ENCODE measurements around the gene ART1. TPM values are rescaled to one million over a fixed set of nuclear protein-coding genes. Genes with fewer than 3 reads are reported as not detected.
A peak's percentile ranks its signal among the peaks of the same experiment; 100 is the strongest.
"Not testable (repeated sequence)": the region's sequence is repeated elsewhere in the genome, so short reads cannot be mapped to it uniquely, and the experiment has no call there.

ART1 gene, protein sequence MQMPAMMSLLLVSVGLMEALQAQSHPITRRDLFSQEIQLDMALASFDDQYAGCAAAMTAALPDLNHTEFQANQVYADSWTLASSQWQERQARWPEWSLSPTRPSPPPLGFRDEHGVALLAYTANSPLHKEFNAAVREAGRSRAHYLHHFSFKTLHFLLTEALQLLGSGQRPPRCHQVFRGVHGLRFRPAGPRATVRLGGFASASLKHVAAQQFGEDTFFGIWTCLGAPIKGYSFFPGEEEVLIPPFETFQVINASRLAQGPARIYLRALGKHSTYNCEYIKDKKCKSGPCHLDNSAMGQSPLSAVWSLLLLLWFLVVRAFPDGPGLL
- total RNA-seq (not detected in 2 replicates), polyA plus RNA-seq (not detected in 2 replicates), polyA minus RNA-seq (0.34 TPM in 1 of 2 replicates, not detected in the other), Bru-seq, nascent RNA (percentile 5 among the genes with signal in this experiment), BruChase-seq, experiment 1, labeled RNA remaining after a 6-hour chase (not detected), BruChase-seq, experiment 2, labeled RNA remaining after a 2-hour chase (not detected)
- polyA plus RNA-seq (2011; cell fraction: cytosol; rRNA removed) = not detected in 2 replicates
- not detected in 2 replicates for polyA plus RNA-seq (2011; cell fraction: nucleus; rRNA removed)
- not detected in 2 replicates for polyA plus RNA-seq (2012)
- polyA minus RNA-seq (2011; cell fraction: cytosol; rRNA and poly(A)+ RNA removed) = not detected
- not detected in 2 replicates for polyA minus RNA-seq (2011; cell fraction: nucleus; rRNA and poly(A)+ RNA removed)
- long read RNA-seq = 0 reads

DNA sequence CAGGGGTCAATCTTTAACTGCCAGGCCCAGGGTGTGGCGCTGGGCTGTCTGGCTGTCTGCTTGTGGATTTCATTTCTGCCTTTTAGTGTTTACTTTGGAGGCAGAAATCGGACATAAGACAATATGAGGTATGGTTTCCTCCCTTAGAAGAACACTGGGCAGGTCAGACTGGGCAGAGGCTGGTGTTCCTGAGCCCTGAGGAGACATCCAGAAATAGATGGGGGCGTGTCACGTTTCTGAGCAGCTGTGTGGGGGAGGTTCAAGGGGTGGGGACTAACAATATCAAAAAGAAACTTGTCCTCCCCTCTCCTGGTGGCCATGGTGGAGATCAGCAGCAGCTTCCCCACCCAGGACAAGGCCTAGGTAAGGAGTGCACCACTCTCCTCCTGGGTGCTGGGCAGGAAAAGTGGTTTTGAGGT is at the start of gene ART1:
TSS of gene ART1 (plus strand) at position 312 of the 419 bp plus-strand sequence. CDS start 14,086 bp downstream, outside the sequence.
- no peaks in the 10 kb centered on the region for H3K9me3 ChIP-seq (replicated peaks; ENCODE audit: control insufficient read depth, insufficient read depth, low read length)
- no peaks in the 10 kb centered on the region for H3K9me1 ChIP-seq (replicated peaks; ENCODE audit: control insufficient read depth, extremely low read depth, insufficient read depth, low read length)
- intact Hi-C loops (cut with micrococcal nuclease) = loop anchor here (10.0 kb wide), 1 partner anchor 710 kb away; no protein-coding TSS in a partner anchor
- TF ChIP-seq POLR2AphosphoS5 (IDR thresholded peaks at IDR 0.05; ENCODE audit: insufficient read depth, low read depth, low read length) (no peak), MYC (IDR thresholded peaks at IDR 0.05; ENCODE audit: low read depth, low read length) (no peak), CTCF (IDR thresholded peaks at IDR 0.05; ENCODE audit: extremely low read depth in 1 of 2, insufficient read depth in 1 of 2, low read depth in 1 of 2, low read length in 2 of 2) (no peak), MAX (IDR thresholded peaks at IDR 0.05; ENCODE audit: insufficient read depth, insufficient read length) (no peak), POLR2A (IDR thresholded peaks at IDR 0.05; ENCODE audit: low read depth, low read length) (no peak), GATA2 (IDR thresholded peaks at IDR 0.05; ENCODE audit: insufficient read depth, insufficient read length, low read depth, low read length) (no peak), FOS (IDR thresholded peaks at IDR 0.05; ENCODE audit: borderline replicate concordance, insufficient read depth, low read length) (no peak), JUN (IDR thresholded peaks at IDR 0.05; ENCODE audit: borderline replicate concordance, insufficient read depth, insufficient read length, low read depth) (no peak), EZH2 (IDR thresholded peaks at IDR 0.05; ENCODE audit: borderline replicate concordance, low read depth, low read length, severe bottlenecking) (no peak)
- POLR2A ChIA-PET = no interaction called here
- peaks cover 4% of the 10 kb centered on the region in 2 experiments for H3K27me3 ChIP-seq (ENCODE audit: control insufficient read depth in 2 of 2, insufficient read depth in 2 of 2, low read length in 2 of 2)
- dilution Hi-C loops (cut with MboI; ENCODE audit: extremely low pct_ligation_motif_present, low sequenced_read_pairs) = no loop called here
- DNase-seq (ENCODE audit: low read depth, low spot score) = no peak
- CTCF ChIA-PET = no interaction called here
- no peaks in the 10 kb centered on the region for H3K36me3 ChIP-seq (ENCODE audit: control insufficient read depth in 2 of 2, extremely low read depth in 1 of 2, insufficient read depth in 2 of 2, low read length in 2 of 2)
- no peaks in the 10 kb centered on the region for H3K79me2 ChIP-seq (ENCODE audit: control insufficient read depth, insufficient read depth, low read length)
- H3K4me1 ChIP-seq (ENCODE audit: control insufficient read depth, extremely low read depth, insufficient read depth, low read length) = peaks cover 5% of the 10 kb centered on the region
- BruUV-seq (replicated peaks) = no TSS peak
- FAIRE-seq = no peak
- H3K4me2 ChIP-seq (ENCODE audit: insufficient read depth, low read length) = no peak within 1 kb of the TSS
- no peaks in the 10 kb centered on the region for H4K20me1 ChIP-seq (replicated peaks; ENCODE audit: control insufficient read depth, extremely low read depth, insufficient read depth, low read length)
- H3K4me3 ChIP-seq (replicated peaks in 1 of 3; ENCODE audit: insufficient read depth in 1 of 3, low read depth in 1 of 3, low read length in 3 of 3) = no peak within 1 kb of the TSS
- no peak within 1 kb of the TSS for H2AFZ ChIP-seq (ENCODE audit: low read depth, low read length)
- H3K27ac ChIP-seq (ENCODE audit: insufficient read depth, low read depth, low read length) = no peak within 1 kb of the TSS
- no peak within 1 kb of the TSS for H3K9ac ChIP-seq (replicated peaks; ENCODE audit: extremely low read depth, insufficient read depth, low read length)

GRCh38 chr11:3597743-3598142 is 47.2 kb upstream of the ART1 start:
- FAIRE-seq; H2AFZ ChIP-seq (ENCODE audit: low read depth, low read length); intact Hi-C loops (cut with micrococcal nuclease); H3K9me3 ChIP-seq (replicated peaks; ENCODE audit: control insufficient read depth, insufficient read depth, low read length); H3K79me2 ChIP-seq (ENCODE audit: control insufficient read depth, insufficient read depth, low read length); H3K27ac ChIP-seq (ENCODE audit: insufficient read depth, low read depth, low read length); H3K9ac ChIP-seq (replicated peaks; ENCODE audit: extremely low read depth, insufficient read depth, low read length); H3K4me2 ChIP-seq (ENCODE audit: insufficient read depth, low read length); POLR2A ChIA-PET; H3K4me3 ChIP-seq (replicated peaks in 1 of 3; ENCODE audit: insufficient read depth in 1 of 3, low read depth in 1 of 3, low read length in 3 of 3); H3K9me1 ChIP-seq (replicated peaks; ENCODE audit: control insufficient read depth, extremely low read depth, insufficient read depth, low read length); dilution Hi-C loops (cut with MboI; ENCODE audit: extremely low pct_ligation_motif_present, low sequenced_read_pairs); H3K36me3 ChIP-seq (ENCODE audit: control insufficient read depth in 2 of 2, extremely low read depth in 1 of 2, insufficient read depth in 2 of 2, low read length in 2 of 2); H3K27me3 ChIP-seq (ENCODE audit: control insufficient read depth in 2 of 2, insufficient read depth in 2 of 2, low read length in 2 of 2); H4K20me1 ChIP-seq (replicated peaks; ENCODE audit: control insufficient read depth, extremely low read depth, insufficient read depth, low read length); DNase-seq (ENCODE audit: low read depth, low spot score); BruUV-seq (replicated peaks); CTCF ChIA-PET; H3K4me1 ChIP-seq (ENCODE audit: control insufficient read depth, extremely low read depth, insufficient read depth, low read length): not testable (repeated sequence)

Data from endothelial cell of umbilical vein (primary cell).